AG10803 (cell line): ENCODE data around the gene SNAI3.

Experiments
- DNase-seq: peaks from one replicate; pipeline ENCODE4 v3.0.0; 2010; ENCODE audit warnings: low read depth
- H3K4me3 ChIP-seq: 2 replicates; pipeline ENCODE4 v1.5.1; 2011; ENCODE audit warnings: mild to moderate bottlenecking, low read length, control low read depth
- TF ChIP-seq, protein P1 (sequence below): conservative IDR thresholded peaks from 2 replicates; pipeline ENCODE4 v1.5.1; 2011; ENCODE audit warnings: mild to moderate bottlenecking, low read length, control low read depth, inconsistent platforms

The SNAI3 gene

DNA sequence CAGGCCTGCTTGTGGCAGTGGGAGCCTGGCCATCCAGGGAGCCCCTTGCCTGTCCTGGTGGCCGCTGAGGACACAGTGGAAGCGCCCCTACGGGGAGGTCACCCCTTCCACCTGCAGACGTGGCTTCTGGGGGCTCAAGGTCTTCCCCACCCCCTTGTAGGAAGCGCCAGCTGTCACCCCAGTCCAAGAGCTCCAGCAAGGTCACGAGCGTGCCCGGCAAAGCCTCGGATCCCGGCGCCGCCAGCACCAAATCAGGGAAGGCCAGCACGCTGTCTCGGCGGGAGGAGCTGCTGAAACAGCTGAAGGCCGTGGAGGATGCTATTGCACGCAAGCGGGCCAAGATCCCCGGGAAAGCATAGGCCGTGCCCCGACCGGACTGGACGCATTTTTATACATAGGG, 55.4 kb downstream of the SNAI3 start:
- TF ChIP-seq, protein P1, sequence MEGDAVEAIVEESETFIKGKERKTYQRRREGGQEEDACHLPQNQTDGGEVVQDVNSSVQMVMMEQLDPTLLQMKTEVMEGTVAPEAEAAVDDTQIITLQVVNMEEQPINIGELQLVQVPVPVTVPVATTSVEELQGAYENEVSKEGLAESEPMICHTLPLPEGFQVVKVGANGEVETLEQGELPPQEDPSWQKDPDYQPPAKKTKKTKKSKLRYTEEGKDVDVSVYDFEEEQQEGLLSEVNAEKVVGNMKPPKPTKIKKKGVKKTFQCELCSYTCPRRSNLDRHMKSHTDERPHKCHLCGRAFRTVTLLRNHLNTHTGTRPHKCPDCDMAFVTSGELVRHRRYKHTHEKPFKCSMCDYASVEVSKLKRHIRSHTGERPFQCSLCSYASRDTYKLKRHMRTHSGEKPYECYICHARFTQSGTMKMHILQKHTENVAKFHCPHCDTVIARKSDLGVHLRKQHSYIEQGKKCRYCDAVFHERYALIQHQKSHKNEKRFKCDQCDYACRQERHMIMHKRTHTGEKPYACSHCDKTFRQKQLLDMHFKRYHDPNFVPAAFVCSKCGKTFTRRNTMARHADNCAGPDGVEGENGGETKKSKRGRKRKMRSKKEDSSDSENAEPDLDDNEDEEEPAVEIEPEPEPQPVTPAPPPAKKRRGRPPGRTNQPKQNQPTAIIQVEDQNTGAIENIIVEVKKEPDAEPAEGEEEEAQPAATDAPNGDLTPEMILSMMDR = no peak
- H3K4me3 ChIP-seq = no peak overlapping the region
- DNase-seq = no peak

DNA sequence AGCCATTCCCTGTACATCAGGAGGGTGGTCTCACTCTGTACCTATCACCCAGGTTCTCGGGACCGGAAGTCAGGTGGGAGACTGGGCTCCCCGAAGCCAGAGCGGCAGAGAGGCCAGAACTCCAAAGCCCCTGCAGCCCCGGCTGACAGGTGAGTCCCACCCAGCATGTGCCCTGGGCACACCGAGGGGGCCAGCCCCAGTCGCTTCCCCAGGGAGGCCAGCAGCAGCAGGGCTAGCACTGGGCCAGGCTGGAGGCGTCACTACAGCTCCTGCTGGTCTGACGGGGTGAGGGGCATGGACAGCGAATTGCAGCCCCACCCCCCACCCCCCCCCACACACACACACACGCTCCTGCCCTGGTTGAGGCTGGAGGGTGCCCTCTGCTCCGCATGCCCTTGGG, 55.9 kb downstream of the SNAI3 start:
- TF ChIP-seq, protein P1 = no peak
- DNase-seq = no peak
- H3K4me3 ChIP-seq = no peak overlapping the region

DNA sequence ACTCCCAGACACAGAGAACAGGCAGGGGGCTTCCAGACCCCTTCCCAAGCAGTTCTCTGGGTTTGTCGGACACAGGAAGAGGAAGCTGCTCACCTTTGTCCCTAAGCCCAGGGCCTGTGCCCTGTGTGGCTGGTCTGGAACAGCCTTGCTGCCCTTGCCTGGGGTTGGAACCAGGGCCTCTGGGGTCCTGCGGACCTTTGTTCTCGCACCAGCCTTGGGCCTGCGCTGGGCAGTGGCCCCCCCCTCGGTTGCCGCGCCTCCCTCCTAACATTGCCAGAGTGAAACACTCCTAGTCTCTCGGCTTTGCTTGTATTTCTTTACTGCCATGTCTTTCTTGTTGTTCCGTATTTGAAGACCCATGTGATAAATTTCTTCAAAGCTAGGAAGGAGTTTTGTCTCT, 56.5 kb downstream of the SNAI3 start:
- no peak for DNase-seq
- H3K4me3 ChIP-seq = no peak overlapping the region
- TF ChIP-seq, protein P1 = no peak

DNA sequence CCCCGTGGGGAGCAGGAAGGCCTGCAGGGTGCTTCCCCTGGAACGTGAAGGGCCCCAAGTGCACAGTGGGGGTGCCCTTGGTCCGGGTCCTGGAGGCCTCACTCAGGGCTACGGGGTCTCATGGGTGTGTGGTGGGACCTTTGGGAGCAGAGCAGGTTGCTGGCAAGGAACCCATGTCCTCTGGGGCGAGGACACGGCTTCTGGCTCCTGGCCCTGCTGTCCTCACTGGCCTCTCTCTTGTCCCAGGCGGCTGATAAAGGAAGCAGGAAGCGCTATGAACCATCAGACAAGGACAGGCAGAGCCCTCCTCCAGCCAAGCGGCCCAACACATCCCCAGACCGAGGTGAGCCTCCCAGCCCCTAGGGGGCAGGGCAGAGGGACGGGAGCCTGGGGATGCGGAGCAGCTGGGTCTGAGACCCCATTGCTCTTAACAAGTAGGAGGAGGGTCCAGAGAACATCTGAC, 57.8 kb downstream of the SNAI3 start:
- no peak overlapping the region for H3K4me3 ChIP-seq
- DNase-seq = no peak
- TF ChIP-seq, protein P1 = 0 out of 2 replicates have a peak, but pooled peaks have one; percentile 14
